GM23248 (cell line): ENCODE measurements around the gene KRT2. TPM values are rescaled to one million over a fixed set of nuclear protein-coding genes. Genes with fewer than 3 reads are reported as not detected.

ENCODE experiments used
- DNase-seq: peaks from one replicate; pipeline ENCODE4 v3.0.0-alpha.2; 2015
- H2AFZ ChIP-seq: fragments of 200-600 bp; sonication (generic); 2 replicates; pipeline ENCODE4 v1.6.1; 2016; ENCODE audit warnings: antibody characterized with exemption
- H3F3A ChIP-seq: fragments of 200-600 bp; sonication (generic); 2 replicates; pipeline ENCODE4 v1.6.1; 2016; ENCODE audit warnings: mild to moderate bottlenecking, antibody characterized with exemption, mixed run types; ENCODE audit not compliant: insufficient read depth
- H3K27ac ChIP-seq: fragments of 200-600 bp; sonication (generic); 2 replicates; pipeline ENCODE4 v1.5.1; 2016; ENCODE audit warnings: mild to moderate bottlenecking
- H3K27me3 ChIP-seq: fragments of 200-600 bp; sonication (generic); replicated peaks from 2 replicates; pipeline ENCODE4 v1.6.1; 2016; ENCODE audit warnings: mild to moderate bottlenecking; ENCODE audit not compliant: insufficient read depth
- H3K36me3 ChIP-seq: fragments of 200-600 bp; sonication (generic); 2 replicates; pipeline ENCODE4 v1.6.1; 2016; ENCODE audit warnings: low read depth, mild to moderate bottlenecking
- H3K4me1 ChIP-seq: fragments of 200-600 bp; sonication (generic); 2 replicates; pipeline ENCODE4 v1.6.1; 2016; ENCODE audit warnings: mild to moderate bottlenecking; ENCODE audit not compliant: insufficient read depth
- H3K4me2 ChIP-seq: fragments of 200-600 bp; sonication (generic); one replicate; pipeline ENCODE4 v1.6.1; 2016; ENCODE audit warnings: mild to moderate bottlenecking; ENCODE audit not compliant: unreplicated experiment
- H3K4me3 ChIP-seq: fragments of 200-600 bp; sonication (generic); 2 replicates; pipeline ENCODE4 v1.5.1; 2016; ENCODE audit warnings: mild to moderate bottlenecking
- H3K79me2 ChIP-seq: fragments of 200-600 bp; sonication (generic); 2 replicates; pipeline ENCODE4 v1.6.1; 2016; ENCODE audit warnings: mild to moderate bottlenecking; ENCODE audit not compliant: insufficient read depth
- H3K9ac ChIP-seq: fragments of 200-600 bp; sonication (generic); 2 replicates; pipeline ENCODE4 v1.6.1; 2016; ENCODE audit warnings: mild to moderate bottlenecking
- H3K9me2 ChIP-seq: fragments of 200-600 bp; sonication (generic); 2 replicates; pipeline ENCODE4 v1.6.1; 2016; ENCODE audit warnings: mixed run types, mild to moderate bottlenecking, moderate library complexity; ENCODE audit not compliant: insufficient read depth
- H3K9me3 ChIP-seq: fragments of 200-600 bp; sonication (generic); one replicate; pipeline ENCODE4 v1.6.1; 2017; ENCODE audit warnings: low read depth
- H4K20me1 ChIP-seq: fragments of 200-600 bp; sonication (generic); 2 replicates; pipeline ENCODE4 v1.6.0; 2016; ENCODE audit not compliant: insufficient read depth
- EZH2 ChIP-seq: fragments of 200-600 bp; sonication (generic); IDR thresholded peaks from 2 replicates; pipeline ENCODE4 v1.6.1; 2018; ENCODE audit warnings: antibody characterized with exemption, mild to moderate bottlenecking; ENCODE audit not compliant: insufficient read depth, poor library complexity, severe bottlenecking
- EZH2phosphoT487 ChIP-seq: fragments of 200-600 bp; sonication (generic); IDR thresholded peaks from 2 replicates; pipeline ENCODE4 v1.6.1; 2018; ENCODE audit warnings: antibody characterized with exemption, moderate library complexity, mild to moderate bottlenecking, low read depth; ENCODE audit not compliant: insufficient read depth
- WGBS, 2 experiments: methylation state at CpG; one replicate each; pipeline ENCODE4 v1.1.6; 2015 to 2017; ENCODE audit warnings: low lambda C conversion rate in 2 of 2, low coverage in 1 of 2; ENCODE audit errors: missing lambda C conversion rate in 2 of 2; 5-methylcytosine and 5-hydroxymethylcytosine counted together
- in situ Hi-C: fragments of 300-500 bp; cut with MboI; formaldehyde crosslinking; loops from 2 replicates; pipeline ENCODE4 v1.15.0; 2020
- polyA plus RNA-seq: library from polyadenylated mRNA; unstranded; fragments of >200 nt; fragmentation: Nextera tagmentation; extraction: Ambion mirVana; gene quantifications from 2 replicates; pipeline ENCODE4 v1.2.1, GENCODE V29; 2016
- total RNA-seq: library from RNA; depleted of rRNA; stranded (reverse); fragments of >200 nt; shearing (Covaris generic); gene quantifications from 2 replicates; pipeline ENCODE4 v1.2.3, GENCODE V29; 2014

The KRT2 gene
- total and polyA plus RNA-seq, 2 experiments from 2014 or later, result not detected

- Histone ChIP-seq H3K4me3 (no peak overlapping the region), H3K27ac (no peak overlapping the region), H3K4me2 (no peak overlapping the region), H3K27me3 (peaks cover 63% of the 10 kb centered on the region), H2AFZ (no peak overlapping the region), H4K20me1 (no peaks in the 10 kb centered on the region), H3K36me3 (no peaks in the 10 kb centered on the region), H3F3A (no peaks in the 10 kb centered on the region), H3K4me1 (no peaks in the 10 kb centered on the region), H3K79me2 (no peaks in the 10 kb centered on the region), H3K9me2 (no peaks in the 10 kb centered on the region), H3K9ac (no peak overlapping the region), H3K9me3 (no peaks in the 10 kb centered on the region)
- in situ Hi-C loops, result no loop called here
- DNase-seq, result no peak
- WGBS, 2 experiments, result 44% methylated on average over 12 of the region's 12 CpGs
- no peak for TF ChIP-seq EZH2phosphoT487
- TF ChIP-seq EZH2, result no peak
These were observed 29.7 kb upstream of the KRT2 start for GRCh38 chr12:52681526-52682380.

GRCh38 chr12:52680363-52680762 lies 28.4 kb upstream of the KRT2 start, which contains the start of gene KRT1:
Gene KRT1 (minus strand): TSS chr12:52680407. CDS start chr12:52680348, 59 bp downstream.
- H3F3A ChIP-seq, result no peaks in the 10 kb centered on the region
- in situ Hi-C loops, result no loop called here
- no peak within 1 kb of the TSS for H3K4me2 ChIP-seq
- no peak within 1 kb of the TSS for H3K9ac ChIP-seq
- DNase-seq, result no peak
- no peaks in the 10 kb centered on the region for H3K79me2 ChIP-seq
- H3K27ac ChIP-seq, result no peak within 1 kb of the TSS
- no peaks in the 10 kb centered on the region for H3K9me2 ChIP-seq
- no peaks in the 10 kb centered on the region for H3K9me3 ChIP-seq
- TF ChIP-seq EZH2phosphoT487, result no peak
- TF ChIP-seq EZH2, result no peak
- no peaks in the 10 kb centered on the region for H3K4me1 ChIP-seq
- no peak within 1 kb of the TSS for H3K4me3 ChIP-seq
- H3K27me3 ChIP-seq, result peaks cover 55% of the 10 kb centered on the region
- H4K20me1 ChIP-seq, result no peaks in the 10 kb centered on the region
- WGBS, 2 experiments, result 44 to 50% methylated on average over 3 of the region's 3 CpGs
- H3K36me3 ChIP-seq, result no peaks in the 10 kb centered on the region
- H2AFZ ChIP-seq, result no peak within 1 kb of the TSS

GRCh38 chr12:52679875-52680274 lies 27.9 kb upstream of the KRT2 start:
- 53 to 54% methylated on average over 5 of the region's 5 CpGs for WGBS, 2 experiments
- Histone ChIP-seq H3K9me2 (no peaks in the 10 kb centered on the region), H3F3A (no peaks in the 10 kb centered on the region), H3K27me3 (peaks cover 52% of the 10 kb centered on the region), H4K20me1 (no peaks in the 10 kb centered on the region), H3K4me1 (no peaks in the 10 kb centered on the region), H3K36me3 (no peaks in the 10 kb centered on the region), H3K4me2 (no peak overlapping the region), H3K79me2 (no peaks in the 10 kb centered on the region), H2AFZ (no peak overlapping the region), H3K4me3 (no peak overlapping the region), H3K9ac (no peak overlapping the region), H3K27ac (no peak overlapping the region), H3K9me3 (no peaks in the 10 kb centered on the region)
- TF ChIP-seq EZH2phosphoT487, result no peak
- no peak for TF ChIP-seq EZH2
- no peak for DNase-seq
- in situ Hi-C loops, result no loop called here

- Histone ChIP-seq H3K27me3 (peaks cover 50% of the 10 kb centered on the region), H3K4me1 (no peaks in the 10 kb centered on the region), H3K36me3 (no peaks in the 10 kb centered on the region), H3K4me2 (no peak overlapping the region), H3K79me2 (no peaks in the 10 kb centered on the region), H3F3A (no peaks in the 10 kb centered on the region), H4K20me1 (no peaks in the 10 kb centered on the region), H3K9me3 (no peaks in the 10 kb centered on the region), H3K27ac (no peak overlapping the region), H3K9me2 (no peaks in the 10 kb centered on the region), H3K4me3 (no peak overlapping the region), H2AFZ (no peak overlapping the region), H3K9ac (no peak overlapping the region)
- DNase-seq, result no peak
- WGBS, 2 experiments, result 27 to 55% methylated on average over 1 of the region's 1 CpG
- in situ Hi-C loops, result no loop called here
- no peak for TF ChIP-seq EZH2phosphoT487
- no peak for TF ChIP-seq EZH2
These were observed 25.7 kb upstream of the KRT2 start for GRCh38 chr12:52677671-52678070.
